ENCODE data around the gene P2RX6. TPM values are rescaled to one million over a fixed set of nuclear protein-coding genes. Genes with fewer than 3 reads are reported as not detected.

P2RX6 gene
- total and polyA plus RNA-seq, 2 experiments from 2014 or later = 1.6 to 2.2 TPM

DNA sequence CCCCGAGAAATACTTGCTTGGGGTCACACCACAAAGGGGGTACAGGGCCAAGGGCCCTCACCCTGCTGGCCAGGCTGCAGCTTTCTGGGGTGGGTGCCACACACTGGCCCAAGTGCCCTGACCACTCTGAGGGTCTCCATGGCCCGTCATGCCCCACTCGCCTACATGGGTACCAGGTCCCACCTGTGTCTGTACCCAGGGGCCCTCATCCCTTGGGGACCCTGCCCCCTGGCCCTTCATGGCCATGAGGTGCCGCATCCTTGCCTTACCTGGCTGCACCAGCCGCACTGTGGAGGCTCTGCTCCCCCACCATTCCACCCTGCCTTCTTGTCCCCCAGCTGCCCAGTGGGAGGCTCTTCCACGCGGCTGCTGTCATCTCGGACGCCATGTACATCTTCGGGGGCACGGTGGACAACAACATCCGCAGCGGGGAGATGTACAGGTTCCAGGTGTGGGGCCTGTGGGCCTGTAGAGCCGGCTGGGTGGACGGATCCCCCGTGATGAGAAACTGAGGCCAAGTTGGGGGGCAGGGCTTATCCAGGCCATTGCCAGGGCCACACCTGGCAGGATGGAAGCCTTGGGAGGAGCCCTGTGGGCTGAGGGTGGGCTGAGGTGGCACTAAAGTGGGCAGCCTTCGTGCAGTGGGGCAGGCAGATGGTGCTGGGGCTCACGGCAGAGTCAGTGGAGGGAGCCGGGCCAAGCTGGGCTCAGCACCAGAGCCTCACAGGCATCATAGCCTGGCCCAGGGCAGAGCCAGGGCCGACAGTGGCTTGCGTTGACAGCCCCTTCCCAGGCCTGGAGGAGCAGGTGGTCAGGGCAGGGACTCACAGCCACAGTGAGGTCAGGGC is 22.3 kb upstream of the P2RX6 start:
- DNase-seq = no peak

DNA sequence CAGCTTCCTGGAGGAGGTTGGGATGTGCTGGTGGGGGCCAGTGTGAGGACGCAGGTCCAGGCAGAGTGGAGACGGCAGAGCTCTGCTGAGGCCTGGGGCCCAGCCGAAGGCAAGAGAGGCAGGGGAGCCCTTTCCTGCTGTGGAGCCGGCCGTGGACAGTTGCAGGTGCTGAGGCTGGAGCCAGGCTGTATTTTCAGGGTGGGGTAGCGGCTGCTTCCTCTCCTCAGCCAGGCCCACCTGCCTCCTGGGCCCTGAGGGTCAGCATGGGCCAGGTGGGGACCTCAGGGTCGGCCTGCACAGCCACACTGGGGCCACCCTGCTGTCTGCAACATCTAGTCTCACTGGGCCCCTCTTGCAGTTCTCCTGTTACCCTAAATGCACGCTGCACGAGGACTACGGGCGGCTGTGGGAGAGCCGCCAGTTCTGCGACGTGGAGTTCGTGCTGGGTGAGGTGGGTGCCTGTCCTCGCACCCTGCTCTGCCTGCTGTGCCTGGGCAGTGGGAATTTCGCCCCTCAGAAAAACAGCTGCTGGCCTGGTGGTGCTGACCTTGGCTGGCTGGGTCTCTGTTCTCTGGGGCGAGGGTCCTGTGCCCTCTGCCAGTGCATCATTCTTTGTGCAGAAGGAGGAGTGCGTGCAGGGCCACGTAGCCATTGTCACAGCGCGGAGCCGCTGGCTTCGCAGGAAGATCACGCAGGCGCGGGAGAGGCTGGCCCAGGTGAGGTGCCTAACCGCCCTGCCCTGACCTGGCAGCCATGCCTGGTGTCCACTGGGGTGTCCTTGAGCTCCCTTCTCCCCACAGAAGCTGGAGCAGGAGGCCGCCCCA is 21.4 kb upstream of the P2RX6 start:
- Histone ChIP-seq H3K79me2 (ENCODE audit: insufficient read depth) (no peaks in the 10 kb centered on the region), H3K4me1 (ENCODE audit: insufficient read depth) (no peaks in the 10 kb centered on the region), H2AFZ (no peak overlapping the region), H3K9me3 (ENCODE audit: low read depth) (no peaks in the 10 kb centered on the region), H3K4me2 (ENCODE audit: unreplicated experiment) (no peak overlapping the region), H3K4me3 (no peak overlapping the region), H3K9me2 (ENCODE audit: insufficient read depth) (no peaks in the 10 kb centered on the region), H3K27me3 (replicated peaks; ENCODE audit: insufficient read depth) (no peaks in the 10 kb centered on the region), H3F3A (ENCODE audit: insufficient read depth) (no peaks in the 10 kb centered on the region), H4K20me1 (ENCODE audit: insufficient read depth) (no peaks in the 10 kb centered on the region), H3K36me3 (ENCODE audit: low read depth) (no peaks in the 10 kb centered on the region; the same call in 1 of the 2 replicates), H3K27ac (no peak overlapping the region), H3K9ac (no peak overlapping the region)
- TF ChIP-seq EZH2phosphoT487 (IDR thresholded peaks at IDR 0.05; ENCODE audit: insufficient read depth, low read depth) (no peak), EZH2 (IDR thresholded peaks at IDR 0.05; ENCODE audit: insufficient read depth, poor library complexity, severe bottlenecking) (no peak)
- 94 to 95% methylated on average over 28 to 29 of the region's 29 CpGs for WGBS, 2 experiments (ENCODE audit: low coverage in 1 of 2, low lambda C conversion rate in 2 of 2, missing lambda C conversion rate in 2 of 2)
- in situ Hi-C loops (cut with MboI) = no loop called here
- DNase-seq = no peak

More for the DNA sequence above, 22.3 kb upstream of the P2RX6 start:
- Histone ChIP-seq H3K36me3 (ENCODE audit: low read depth) (no peaks in the 10 kb centered on the region; the same call in 1 of the 2 replicates), H3K4me2 (ENCODE audit: unreplicated experiment) (no peak overlapping the region), H2AFZ (no peak overlapping the region), H3K9ac (no peak overlapping the region), H3K79me2 (ENCODE audit: insufficient read depth) (no peaks in the 10 kb centered on the region), H3K27ac (no peak overlapping the region), H3K27me3 (replicated peaks; ENCODE audit: insufficient read depth) (no peaks in the 10 kb centered on the region), H3K4me1 (ENCODE audit: insufficient read depth) (no peaks in the 10 kb centered on the region), H4K20me1 (ENCODE audit: insufficient read depth) (no peaks in the 10 kb centered on the region), H3K9me3 (ENCODE audit: low read depth) (no peaks in the 10 kb centered on the region), H3K9me2 (ENCODE audit: insufficient read depth) (no peaks in the 10 kb centered on the region), H3F3A (ENCODE audit: insufficient read depth) (no peaks in the 10 kb centered on the region), H3K4me3 (no peak overlapping the region)
- in situ Hi-C loops (cut with MboI) = no loop called here
- TF ChIP-seq EZH2 (IDR thresholded peaks at IDR 0.05; ENCODE audit: insufficient read depth, poor library complexity, severe bottlenecking) (no peak), EZH2phosphoT487 (IDR thresholded peaks at IDR 0.05; ENCODE audit: insufficient read depth, low read depth) (no peak)
- WGBS, 2 experiments (ENCODE audit: low coverage in 1 of 2, low lambda C conversion rate in 2 of 2, missing lambda C conversion rate in 2 of 2) = 82 to 84% methylated on average over 20 to 21 of the region's 21 CpGs

DNA sequence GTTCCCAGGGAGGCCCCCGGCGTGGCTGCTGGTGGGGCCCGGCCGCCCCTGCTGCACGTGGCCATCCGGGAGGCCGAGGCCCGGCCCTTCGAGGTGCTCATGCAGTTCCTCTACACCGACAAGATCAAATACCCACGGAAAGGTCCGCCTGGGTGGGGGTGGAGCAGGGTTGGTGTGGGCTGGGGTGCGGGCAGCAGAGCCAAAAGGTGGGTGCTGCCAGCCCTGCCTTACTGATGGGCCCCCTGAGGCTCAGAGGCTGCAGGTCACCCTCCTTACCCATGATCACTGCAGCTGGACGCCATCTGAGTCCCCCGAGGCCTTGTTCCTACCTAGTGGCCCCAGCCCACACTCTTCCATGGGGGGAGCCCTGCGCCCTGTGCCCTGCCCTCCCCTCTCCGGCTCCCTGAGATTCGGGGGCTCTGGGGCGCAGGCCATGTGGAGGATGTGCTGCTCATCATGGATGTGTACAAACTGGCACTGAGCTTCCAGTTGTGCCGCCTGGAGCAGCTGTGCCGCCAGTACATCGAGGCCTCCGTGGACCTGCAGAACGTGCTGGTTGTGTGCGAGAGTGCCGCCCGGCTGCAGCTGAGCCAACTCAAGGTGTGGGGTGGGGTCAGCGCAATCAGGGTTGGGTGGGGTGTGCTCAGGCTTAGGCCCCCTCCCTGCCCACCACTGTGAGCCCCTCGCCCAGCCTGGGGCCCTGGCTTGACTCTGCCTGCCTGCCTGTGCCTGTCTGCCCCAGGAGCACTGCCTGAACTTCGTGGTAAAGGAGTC is 20.6 kb upstream of the P2RX6 start:
- no peaks in the 10 kb centered on the region for H3K9me2 ChIP-seq (ENCODE audit: insufficient read depth)
- no peaks in the 10 kb centered on the region; the same call in 1 of the 2 replicates for H3K36me3 ChIP-seq (ENCODE audit: low read depth)
- H3K27me3 ChIP-seq (replicated peaks; ENCODE audit: insufficient read depth) = no peaks in the 10 kb centered on the region
- H3K4me2 ChIP-seq (ENCODE audit: unreplicated experiment) = no peak overlapping the region
- in situ Hi-C loops (cut with MboI) = no loop called here
- H3K9me3 ChIP-seq (ENCODE audit: low read depth) = no peaks in the 10 kb centered on the region
- no peak overlapping the region for H2AFZ ChIP-seq
- H3K27ac ChIP-seq = no peak overlapping the region
- no peaks in the 10 kb centered on the region for H3K4me1 ChIP-seq (ENCODE audit: insufficient read depth)
- no peak for DNase-seq
- no peak for TF ChIP-seq EZH2phosphoT487 (IDR thresholded peaks at IDR 0.05; ENCODE audit: insufficient read depth, low read depth)
- TF ChIP-seq EZH2 (IDR thresholded peaks at IDR 0.05; ENCODE audit: insufficient read depth, poor library complexity, severe bottlenecking) = no peak
- peaks cover 5% of the 10 kb centered on the region; the same call in 1 of the 2 replicates for H3F3A ChIP-seq (ENCODE audit: insufficient read depth)
- 0 out of 2 replicates have a peak, but pooled peaks cover 3% of the 10 kb centered on the region for H3K79me2 ChIP-seq (ENCODE audit: insufficient read depth)
- no peaks in the 10 kb centered on the region for H4K20me1 ChIP-seq (ENCODE audit: insufficient read depth)
- H3K9ac ChIP-seq = no peak overlapping the region
- no peak overlapping the region for H3K4me3 ChIP-seq
- 89 to 92% methylated on average over 28 of the region's 30 CpGs for WGBS, 2 experiments (ENCODE audit: low coverage in 1 of 2, low lambda C conversion rate in 2 of 2, missing lambda C conversion rate in 2 of 2)

DNA sequence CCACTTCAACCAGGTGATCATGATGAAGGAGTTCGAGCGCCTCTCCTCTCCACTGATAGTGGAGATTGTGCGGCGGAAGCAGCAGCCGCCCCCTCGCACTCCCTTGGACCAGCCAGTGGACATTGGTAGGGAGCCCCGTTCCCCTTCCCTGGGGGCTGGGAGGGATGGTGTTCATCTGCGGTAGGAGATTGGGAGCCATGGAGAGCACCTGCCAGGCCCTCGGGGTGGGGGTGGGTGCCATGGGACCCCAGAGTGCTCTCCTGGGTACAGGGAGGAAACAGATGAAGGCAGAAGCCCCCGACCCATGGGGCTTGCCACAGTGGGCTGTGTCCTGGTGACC is 20.1 kb upstream of the P2RX6 start:
- no peaks in the 10 kb centered on the region for H4K20me1 ChIP-seq (ENCODE audit: insufficient read depth)
- no peaks in the 10 kb centered on the region for H3K9me3 ChIP-seq (ENCODE audit: low read depth)
- H2AFZ ChIP-seq = no peak overlapping the region
- H3K27ac ChIP-seq = no peak overlapping the region
- peaks cover 8% of the 10 kb centered on the region for H3K79me2 ChIP-seq (ENCODE audit: insufficient read depth)
- peaks cover 5% of the 10 kb centered on the region; the same call in 1 of the 2 replicates for H3F3A ChIP-seq (ENCODE audit: insufficient read depth)
- no peaks in the 10 kb centered on the region for H3K27me3 ChIP-seq (replicated peaks; ENCODE audit: insufficient read depth)
- DNase-seq = no peak
- no peak overlapping the region for H3K9ac ChIP-seq
- no peak overlapping the region for H3K4me3 ChIP-seq
- TF ChIP-seq EZH2 (IDR thresholded peaks at IDR 0.05; ENCODE audit: insufficient read depth, poor library complexity, severe bottlenecking) = no peak
- TF ChIP-seq EZH2phosphoT487 (IDR thresholded peaks at IDR 0.05; ENCODE audit: insufficient read depth, low read depth) = no peak
- H3K9me2 ChIP-seq (ENCODE audit: insufficient read depth) = no peaks in the 10 kb centered on the region
- no peaks in the 10 kb centered on the region; the same call in 1 of the 2 replicates for H3K36me3 ChIP-seq (ENCODE audit: low read depth)
- in situ Hi-C loops (cut with MboI) = no loop called here
- no peaks in the 10 kb centered on the region for H3K4me1 ChIP-seq (ENCODE audit: insufficient read depth)
- WGBS, 2 experiments (ENCODE audit: low coverage in 1 of 2, low lambda C conversion rate in 2 of 2, missing lambda C conversion rate in 2 of 2) = 80 to 87% methylated on average over 4 to 9 of the region's 10 CpGs
- H3K4me2 ChIP-seq (ENCODE audit: unreplicated experiment) = no peak overlapping the region
